ENCODE measurements around the gene RPS6KL1. TPM values are rescaled to one million over a fixed set of nuclear protein-coding genes. Genes with fewer than 3 reads are reported as not detected.

RPS6KL1 gene
- total RNA-seq, 2 donors from 2014 or later = 9.4 to 17.6 TPM

- H3K4me3 ChIP-seq = no peak overlapping the region
- no peaks in the 10 kb centered on the region for H3K9me3 ChIP-seq
- DNase-seq (ENCODE audit: low spot score) = no peak
- no peak for ATAC-seq (ENCODE audit: insufficient number of reproducible peaks, low FRiP score, low read depth)
- H3K36me3 ChIP-seq = no peaks in the 10 kb centered on the region
- H3K4me1 ChIP-seq (ENCODE audit: control insufficient read depth in 1 of 2, low read depth in 2 of 2) = peaks cover 16 to 37% of the 10 kb centered on the region in 2 donors
- H3K27ac ChIP-seq = no peak overlapping the region
- TF ChIP-seq, protein P1, sequence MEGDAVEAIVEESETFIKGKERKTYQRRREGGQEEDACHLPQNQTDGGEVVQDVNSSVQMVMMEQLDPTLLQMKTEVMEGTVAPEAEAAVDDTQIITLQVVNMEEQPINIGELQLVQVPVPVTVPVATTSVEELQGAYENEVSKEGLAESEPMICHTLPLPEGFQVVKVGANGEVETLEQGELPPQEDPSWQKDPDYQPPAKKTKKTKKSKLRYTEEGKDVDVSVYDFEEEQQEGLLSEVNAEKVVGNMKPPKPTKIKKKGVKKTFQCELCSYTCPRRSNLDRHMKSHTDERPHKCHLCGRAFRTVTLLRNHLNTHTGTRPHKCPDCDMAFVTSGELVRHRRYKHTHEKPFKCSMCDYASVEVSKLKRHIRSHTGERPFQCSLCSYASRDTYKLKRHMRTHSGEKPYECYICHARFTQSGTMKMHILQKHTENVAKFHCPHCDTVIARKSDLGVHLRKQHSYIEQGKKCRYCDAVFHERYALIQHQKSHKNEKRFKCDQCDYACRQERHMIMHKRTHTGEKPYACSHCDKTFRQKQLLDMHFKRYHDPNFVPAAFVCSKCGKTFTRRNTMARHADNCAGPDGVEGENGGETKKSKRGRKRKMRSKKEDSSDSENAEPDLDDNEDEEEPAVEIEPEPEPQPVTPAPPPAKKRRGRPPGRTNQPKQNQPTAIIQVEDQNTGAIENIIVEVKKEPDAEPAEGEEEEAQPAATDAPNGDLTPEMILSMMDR (IDR thresholded peaks at IDR 0.05) = no peak
- H3K27me3 ChIP-seq (replicated peaks; ENCODE audit: insufficient read depth) = no peaks in the 10 kb centered on the region
Measured at GRCh38 chr14:74915426-74915825, 7.6 kb downstream of the RPS6KL1 start.

- TF ChIP-seq, protein P1 (IDR thresholded peaks at IDR 0.05) = peak; percentile 77
Measured at GRCh38 chr14:74913986-74914573, 9.0 kb downstream of the RPS6KL1 start.

GRCh38 chr14:74913393-74913910 is 9.6 kb downstream of the RPS6KL1 start:
- DNase-seq (ENCODE audit: low spot score) = no peak
- Histone ChIP-seq H3K27me3 (replicated peaks; ENCODE audit: insufficient read depth) (no peaks in the 10 kb centered on the region), H3K36me3 (no peaks in the 10 kb centered on the region), H3K27ac (no peak overlapping the region), H3K4me1 (ENCODE audit: control insufficient read depth in 1 of 2, low read depth in 2 of 2) (peaks cover 16 to 33% of the 10 kb centered on the region in 2 donors), H3K4me3 (no peak overlapping the region), H3K9me3 (no peaks in the 10 kb centered on the region)
- TF ChIP-seq, protein P1 (IDR thresholded peaks at IDR 0.05) = no peak
- ATAC-seq (ENCODE audit: insufficient number of reproducible peaks, low FRiP score, low read depth) = no peak

More at GRCh38 chr14:74913986-74914573, 9.0 kb downstream of the RPS6KL1 start:
- ATAC-seq (ENCODE audit: insufficient number of reproducible peaks, low FRiP score, low read depth) = no peak
- DNase-seq (ENCODE audit: low spot score) = no peak
- H3K4me3 ChIP-seq = no peak overlapping the region
- peaks cover 16 to 37% of the 10 kb centered on the region in 2 donors for H3K4me1 ChIP-seq (ENCODE audit: control insufficient read depth in 1 of 2, low read depth in 2 of 2)
- peak overlapping the region; percentile 2 to 12 for H3K27ac ChIP-seq
- H3K36me3 ChIP-seq = no peaks in the 10 kb centered on the region
- H3K27me3 ChIP-seq (replicated peaks; ENCODE audit: insufficient read depth) = no peaks in the 10 kb centered on the region
- H3K9me3 ChIP-seq = no peaks in the 10 kb centered on the region

- H3K4me1 ChIP-seq (ENCODE audit: control insufficient read depth in 1 of 2, low read depth in 2 of 2) = peaks cover 9 to 34% of the 10 kb centered on the region in 2 donors
- H3K27me3 ChIP-seq (replicated peaks; ENCODE audit: insufficient read depth) = no peaks in the 10 kb centered on the region
- TF ChIP-seq, protein P1 (IDR thresholded peaks at IDR 0.05) = no peak
- DNase-seq (ENCODE audit: low spot score) = no peak
- H3K4me3 ChIP-seq = no peak overlapping the region
- ATAC-seq (ENCODE audit: insufficient number of reproducible peaks, low FRiP score, low read depth) = no peak
- H3K27ac ChIP-seq = no peak overlapping the region
- no peaks in the 10 kb centered on the region for H3K9me3 ChIP-seq
- no peaks in the 10 kb centered on the region for H3K36me3 ChIP-seq
Measured at GRCh38 chr14:74912801-74913200, 10.3 kb downstream of the RPS6KL1 start.

- DNase-seq (ENCODE audit: low spot score) = no peak
- no peak overlapping the region for H3K4me3 ChIP-seq
- peaks cover 4 to 34% of the 10 kb centered on the region in 2 donors for H3K4me1 ChIP-seq (ENCODE audit: control insufficient read depth in 1 of 2, low read depth in 2 of 2)
- H3K27me3 ChIP-seq (replicated peaks; ENCODE audit: insufficient read depth) = no peaks in the 10 kb centered on the region
- no peaks in the 10 kb centered on the region for H3K9me3 ChIP-seq
- no peaks in the 10 kb centered on the region for H3K36me3 ChIP-seq
- no peak overlapping the region for H3K27ac ChIP-seq
- no peak for ATAC-seq (ENCODE audit: insufficient number of reproducible peaks, low FRiP score, low read depth)
- TF ChIP-seq, protein P1 (IDR thresholded peaks at IDR 0.05) = no peak
Measured at GRCh38 chr14:74912111-74912510, 10.9 kb downstream of the RPS6KL1 start.

Data from thoracic aorta (tissue), 2 donors.